Progenitor cell of endocrine pancreas (in vitro differentiated cells): ENCODE data around the gene CCN5. TPM values are rescaled to one million over a fixed set of nuclear protein-coding genes. Genes with fewer than 3 reads are reported as not detected.

Experiments used
- DNase-seq: peaks from one replicate; pipeline ENCODE4 v3.0.0; 2021; ENCODE audit warnings: low spot score; ENCODE audit not compliant: unreplicated experiment
- H3K27ac Mint-ChIP-seq: 2 replicates; pipeline ENCODE4 v1.8.0; 2021; ENCODE audit warnings: mild to moderate bottlenecking, moderate library complexity, mixed read lengths
- H3K27me3 Mint-ChIP-seq: 2 replicates; pipeline ENCODE4 v1.8.0; 2021; ENCODE audit warnings: mixed read lengths
- H3K36me3 Mint-ChIP-seq: 2 replicates; pipeline ENCODE4 v1.8.0; 2022; ENCODE audit warnings: mixed read lengths; ENCODE audit not compliant: insufficient read depth
- H3K4me1 Mint-ChIP-seq: 2 replicates; pipeline ENCODE4 v1.8.0; 2021; ENCODE audit warnings: low read depth, mixed read lengths
- H3K4me3 Mint-ChIP-seq: 2 replicates; pipeline ENCODE4 v1.8.0; 2021; ENCODE audit warnings: low read depth, mild to moderate bottlenecking, moderate library complexity, mixed read lengths
- H3K9me3 Mint-ChIP-seq: 2 replicates; pipeline ENCODE4 v1.8.0; 2021; ENCODE audit warnings: low read depth, mixed read lengths
- total RNA-seq: library from RNA; stranded (reverse); gene quantifications from 2 replicates; pipeline ENCODE4 v1.2.1, GENCODE V29; 2021
- TF ChIP-seq, protein P1 (sequence below): fragments of 200-600 bp; sonication (generic); IDR thresholded peaks from one replicate; pipeline ENCODE4 v1.5.0; 2021; ENCODE audit warnings: antibody characterized with exemption, mild to moderate bottlenecking; ENCODE audit not compliant: unreplicated experiment

Gene CCN5
- total RNA-seq, 1 donor from 2014 or later = not detected

DNA sequence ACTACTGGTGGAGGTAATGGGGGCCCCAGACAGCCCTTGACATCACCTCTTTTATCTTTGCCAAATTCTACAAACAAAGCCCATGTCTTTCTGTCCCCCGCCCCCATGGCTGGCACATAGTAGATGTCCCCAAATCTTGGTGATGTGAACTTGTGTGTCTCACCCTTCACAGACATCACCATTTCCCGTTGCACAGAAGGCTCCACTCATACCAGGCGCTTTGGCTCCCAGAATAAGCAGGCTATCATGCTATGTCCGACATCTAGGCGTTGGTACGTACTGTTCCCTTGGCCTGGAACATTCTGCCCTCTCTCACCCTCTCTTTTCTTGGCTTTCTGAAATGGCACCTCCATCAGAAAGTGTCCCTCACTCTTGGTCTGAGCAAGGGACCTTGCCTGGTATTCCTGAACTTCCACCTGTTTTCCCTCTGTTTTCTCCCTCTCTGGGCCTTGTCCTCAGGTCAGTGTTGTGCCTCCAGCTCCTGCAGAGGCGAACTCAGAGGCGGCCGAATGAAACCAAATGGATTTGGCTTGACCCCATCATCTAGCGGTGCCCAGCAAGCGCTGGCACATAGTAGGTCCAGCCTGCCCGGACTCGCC is 968 bp upstream of the CCN5 start:
- no peak for DNase-seq
- TF ChIP-seq, protein P1, sequence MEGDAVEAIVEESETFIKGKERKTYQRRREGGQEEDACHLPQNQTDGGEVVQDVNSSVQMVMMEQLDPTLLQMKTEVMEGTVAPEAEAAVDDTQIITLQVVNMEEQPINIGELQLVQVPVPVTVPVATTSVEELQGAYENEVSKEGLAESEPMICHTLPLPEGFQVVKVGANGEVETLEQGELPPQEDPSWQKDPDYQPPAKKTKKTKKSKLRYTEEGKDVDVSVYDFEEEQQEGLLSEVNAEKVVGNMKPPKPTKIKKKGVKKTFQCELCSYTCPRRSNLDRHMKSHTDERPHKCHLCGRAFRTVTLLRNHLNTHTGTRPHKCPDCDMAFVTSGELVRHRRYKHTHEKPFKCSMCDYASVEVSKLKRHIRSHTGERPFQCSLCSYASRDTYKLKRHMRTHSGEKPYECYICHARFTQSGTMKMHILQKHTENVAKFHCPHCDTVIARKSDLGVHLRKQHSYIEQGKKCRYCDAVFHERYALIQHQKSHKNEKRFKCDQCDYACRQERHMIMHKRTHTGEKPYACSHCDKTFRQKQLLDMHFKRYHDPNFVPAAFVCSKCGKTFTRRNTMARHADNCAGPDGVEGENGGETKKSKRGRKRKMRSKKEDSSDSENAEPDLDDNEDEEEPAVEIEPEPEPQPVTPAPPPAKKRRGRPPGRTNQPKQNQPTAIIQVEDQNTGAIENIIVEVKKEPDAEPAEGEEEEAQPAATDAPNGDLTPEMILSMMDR = no peak
- H3K27ac Mint-ChIP-seq = peak overlapping the region; percentile 53
- H3K27me3 Mint-ChIP-seq = peaks cover 13% of the 10 kb centered on the region
- no peaks in the 10 kb centered on the region for H3K9me3 Mint-ChIP-seq
- no peaks in the 10 kb centered on the region for H3K36me3 Mint-ChIP-seq
- H3K4me3 Mint-ChIP-seq = no peak overlapping the region
- no peaks in the 10 kb centered on the region for H3K4me1 Mint-ChIP-seq

DNA sequence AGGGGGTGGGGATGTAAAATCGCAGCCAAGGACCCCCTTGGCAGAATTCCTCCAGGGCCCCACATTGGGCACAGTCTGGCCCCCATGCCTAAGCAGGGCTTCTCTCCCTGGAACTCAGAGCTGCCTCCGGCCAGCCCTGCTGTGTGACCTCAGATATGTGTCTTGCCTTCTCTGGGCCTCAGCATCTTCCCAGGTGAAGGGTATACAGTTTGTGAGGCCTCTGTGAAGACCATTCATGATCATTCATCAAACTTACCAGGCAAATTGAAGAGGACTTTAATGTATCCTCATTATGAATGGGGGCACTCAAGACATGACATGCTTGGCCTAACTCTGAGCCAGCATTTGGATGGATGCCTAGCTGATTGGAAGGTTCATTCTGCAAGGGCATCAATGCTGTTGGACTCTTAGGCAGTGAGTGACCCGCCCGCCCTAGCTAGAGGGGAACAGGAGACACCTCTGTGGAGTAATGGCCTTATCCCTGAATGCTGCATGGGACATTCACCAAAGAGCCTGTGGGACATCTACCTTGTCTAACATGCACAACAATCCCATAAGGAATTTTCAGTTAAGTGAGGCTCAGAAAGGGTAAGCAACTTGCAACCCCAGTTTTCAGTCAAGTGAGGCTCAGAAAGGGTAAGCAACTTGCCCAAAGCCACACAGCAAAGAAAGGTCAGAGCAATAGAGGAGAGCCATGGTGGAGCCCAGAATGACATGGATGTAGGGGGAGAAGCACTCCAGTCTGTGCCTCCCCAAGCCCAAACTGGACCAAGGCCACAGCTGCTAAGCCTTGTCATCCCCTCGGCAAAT is 535 bp downstream of the CCN5 start:
- no peak overlapping the region for H3K4me3 Mint-ChIP-seq
- H3K27me3 Mint-ChIP-seq = peaks cover 13% of the 10 kb centered on the region
- DNase-seq = no peak
- no peaks in the 10 kb centered on the region for H3K9me3 Mint-ChIP-seq
- TF ChIP-seq, protein P1 = no peak
- H3K36me3 Mint-ChIP-seq = no peaks in the 10 kb centered on the region
- no peak overlapping the region for H3K27ac Mint-ChIP-seq
- no peaks in the 10 kb centered on the region for H3K4me1 Mint-ChIP-seq

DNA sequence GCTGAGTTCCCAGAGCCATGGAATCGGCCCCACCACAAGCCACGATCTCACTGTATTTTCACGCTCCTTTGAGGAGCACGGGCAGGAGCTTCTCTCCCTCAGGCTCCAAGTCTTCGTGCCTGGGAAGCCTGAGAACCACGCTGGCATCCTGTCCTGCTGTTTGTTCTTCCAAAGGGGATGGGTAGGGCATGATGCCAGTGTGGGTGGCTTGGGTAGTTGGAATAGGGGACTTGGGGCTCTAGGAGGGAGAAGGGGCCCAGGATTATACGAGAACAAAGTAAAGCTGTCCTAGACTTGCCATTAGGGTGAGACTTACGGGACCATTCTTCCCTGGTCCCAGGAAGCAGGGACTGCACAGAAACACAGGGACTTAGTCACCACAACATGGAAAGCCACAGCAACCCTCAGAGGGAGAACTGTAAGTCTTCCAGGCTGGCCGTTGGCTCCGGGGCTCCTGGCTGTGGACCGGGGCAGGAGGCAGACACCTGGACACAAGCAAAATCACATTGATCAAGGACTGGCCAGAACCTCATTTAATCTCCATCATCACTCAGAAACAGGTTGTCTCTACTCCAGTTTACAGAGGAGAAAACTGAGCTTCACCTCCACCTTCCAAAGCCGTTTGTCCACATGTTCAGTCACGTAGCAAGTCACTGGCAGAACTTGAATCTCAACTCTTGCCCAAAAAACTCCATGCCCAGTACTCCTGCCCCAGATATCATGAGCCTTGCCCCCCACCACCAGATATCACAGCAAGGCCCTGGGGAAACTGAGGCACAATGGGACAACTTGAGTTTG is 1.3 kb downstream of the CCN5 start:
- H3K4me1 Mint-ChIP-seq = no peaks in the 10 kb centered on the region
- DNase-seq = no peak
- no peak overlapping the region for H3K4me3 Mint-ChIP-seq
- peaks cover 10% of the 10 kb centered on the region for H3K27me3 Mint-ChIP-seq
- no peaks in the 10 kb centered on the region for H3K9me3 Mint-ChIP-seq
- no peak overlapping the region for H3K27ac Mint-ChIP-seq
- H3K36me3 Mint-ChIP-seq = no peaks in the 10 kb centered on the region
- TF ChIP-seq, protein P1 = no peak

DNA sequence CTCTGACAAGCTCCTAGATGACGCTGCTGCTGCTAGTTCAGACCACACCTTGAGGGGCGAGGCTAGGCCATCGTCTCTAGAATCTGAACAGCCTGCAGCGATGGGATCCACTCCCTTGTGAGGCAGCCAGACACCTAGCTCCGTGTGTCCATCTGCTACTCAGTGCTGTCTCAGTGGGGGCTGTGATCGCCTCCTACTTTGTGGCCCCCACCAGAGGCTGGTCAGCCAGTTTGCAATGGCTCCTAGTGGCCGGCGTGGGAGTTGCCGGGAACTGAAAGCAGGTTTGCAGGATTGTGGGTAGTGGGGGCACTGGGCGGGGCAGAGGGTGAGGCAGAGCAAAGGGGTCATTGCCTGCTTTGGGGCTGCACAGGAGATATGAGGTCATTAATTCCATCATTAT is 2.8 kb downstream of the CCN5 start:
- peaks cover 8% of the 10 kb centered on the region for H3K27me3 Mint-ChIP-seq
- H3K36me3 Mint-ChIP-seq = no peaks in the 10 kb centered on the region
- TF ChIP-seq, protein P1 = peak; percentile 40
- no peak overlapping the region for H3K27ac Mint-ChIP-seq
- no peak overlapping the region for H3K4me3 Mint-ChIP-seq
- no peaks in the 10 kb centered on the region for H3K9me3 Mint-ChIP-seq
- H3K4me1 Mint-ChIP-seq = no peaks in the 10 kb centered on the region
- no peak for DNase-seq

DNA sequence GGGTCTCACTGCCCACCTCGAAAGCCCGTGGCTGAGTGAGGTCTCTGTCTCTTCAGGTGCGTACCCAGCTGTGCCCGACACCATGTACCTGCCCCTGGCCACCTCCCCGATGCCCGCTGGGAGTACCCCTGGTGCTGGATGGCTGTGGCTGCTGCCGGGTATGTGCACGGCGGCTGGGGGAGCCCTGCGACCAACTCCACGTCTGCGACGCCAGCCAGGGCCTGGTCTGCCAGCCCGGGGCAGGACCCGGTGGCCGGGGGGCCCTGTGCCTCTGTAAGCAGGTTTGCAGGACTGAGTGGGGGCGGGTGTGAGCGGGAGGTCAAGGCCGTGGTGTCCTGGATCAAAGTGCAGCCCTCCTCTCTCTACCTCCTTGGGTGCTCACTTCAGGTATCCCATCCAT is 4.7 kb downstream of the CCN5 start:
- Mint-ChIP-seq H3K4me3 (no peak overlapping the region), H3K9me3 (no peaks in the 10 kb centered on the region), H3K36me3 (no peaks in the 10 kb centered on the region), H3K27ac (no peak overlapping the region), H3K4me1 (no peaks in the 10 kb centered on the region), H3K27me3 (peaks cover 3% of the 10 kb centered on the region)
- TF ChIP-seq, protein P1 = no peak
- DNase-seq = no peak
